DOHH2 (cell line): ENCODE data around the gene RTL3.

Experiments
- EZH2phosphoT487 ChIP-seq: fragments of 200-600 bp; sonication (generic); IDR thresholded peaks from 2 replicates; pipeline ENCODE4 v1.6.1; 2017; ENCODE audit warnings: borderline replicate concordance, mild to moderate bottlenecking, antibody characterized with exemption, low read length, moderate library complexity, mixed read lengths
- TF ChIP-seq, protein P1 (sequence below): fragments of 200-600 bp; sonication (generic); IDR thresholded peaks from one replicate; pipeline ENCODE4 v1.5.1; 2014; ENCODE audit warnings: antibody characterized with exemption, mild to moderate bottlenecking, low read depth, low read length; ENCODE audit not compliant: poor library complexity, severe bottlenecking

DNA sequence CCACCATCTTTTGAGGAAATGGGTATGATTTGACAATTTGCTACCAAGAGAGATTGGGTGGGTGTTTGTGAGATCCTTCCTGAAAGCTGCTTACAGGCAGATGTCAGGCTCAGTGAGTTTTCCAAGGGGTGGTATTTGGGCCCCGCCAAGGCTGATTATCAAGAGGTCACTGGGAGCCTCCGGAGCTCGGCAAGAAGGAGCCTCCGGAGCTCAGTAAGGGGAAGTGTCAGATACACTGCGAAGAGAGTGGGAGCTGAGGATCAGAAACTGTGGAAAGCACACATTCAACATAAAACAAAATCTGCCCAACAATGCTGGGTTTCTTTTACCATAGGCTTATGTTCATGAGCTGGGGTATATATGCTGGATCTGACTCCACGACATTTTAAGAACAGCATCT is 714 bp downstream of the RTL3 start:
- TF ChIP-seq, protein P1, sequence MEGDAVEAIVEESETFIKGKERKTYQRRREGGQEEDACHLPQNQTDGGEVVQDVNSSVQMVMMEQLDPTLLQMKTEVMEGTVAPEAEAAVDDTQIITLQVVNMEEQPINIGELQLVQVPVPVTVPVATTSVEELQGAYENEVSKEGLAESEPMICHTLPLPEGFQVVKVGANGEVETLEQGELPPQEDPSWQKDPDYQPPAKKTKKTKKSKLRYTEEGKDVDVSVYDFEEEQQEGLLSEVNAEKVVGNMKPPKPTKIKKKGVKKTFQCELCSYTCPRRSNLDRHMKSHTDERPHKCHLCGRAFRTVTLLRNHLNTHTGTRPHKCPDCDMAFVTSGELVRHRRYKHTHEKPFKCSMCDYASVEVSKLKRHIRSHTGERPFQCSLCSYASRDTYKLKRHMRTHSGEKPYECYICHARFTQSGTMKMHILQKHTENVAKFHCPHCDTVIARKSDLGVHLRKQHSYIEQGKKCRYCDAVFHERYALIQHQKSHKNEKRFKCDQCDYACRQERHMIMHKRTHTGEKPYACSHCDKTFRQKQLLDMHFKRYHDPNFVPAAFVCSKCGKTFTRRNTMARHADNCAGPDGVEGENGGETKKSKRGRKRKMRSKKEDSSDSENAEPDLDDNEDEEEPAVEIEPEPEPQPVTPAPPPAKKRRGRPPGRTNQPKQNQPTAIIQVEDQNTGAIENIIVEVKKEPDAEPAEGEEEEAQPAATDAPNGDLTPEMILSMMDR, result no peak
- TF ChIP-seq EZH2phosphoT487, result no peak
